ENCODE data around the gene MAU2. TPM values are rescaled to one million over a fixed set of nuclear protein-coding genes. Genes with fewer than 3 reads are reported as not detected.
"Not testable (repeated sequence)": the region's sequence is repeated elsewhere in the genome, so short reads cannot be mapped to it uniquely, and the experiment has no call there.

Gene MAU2
- polyA plus RNA-seq, 5 donors = 49.9 to 81.4 (median 61.9) TPM

- not testable (repeated sequence) for DNase-seq
Measured at GRCh38 chr19:19380316-19380715, 59.7 kb downstream of the MAU2 start.

DNA sequence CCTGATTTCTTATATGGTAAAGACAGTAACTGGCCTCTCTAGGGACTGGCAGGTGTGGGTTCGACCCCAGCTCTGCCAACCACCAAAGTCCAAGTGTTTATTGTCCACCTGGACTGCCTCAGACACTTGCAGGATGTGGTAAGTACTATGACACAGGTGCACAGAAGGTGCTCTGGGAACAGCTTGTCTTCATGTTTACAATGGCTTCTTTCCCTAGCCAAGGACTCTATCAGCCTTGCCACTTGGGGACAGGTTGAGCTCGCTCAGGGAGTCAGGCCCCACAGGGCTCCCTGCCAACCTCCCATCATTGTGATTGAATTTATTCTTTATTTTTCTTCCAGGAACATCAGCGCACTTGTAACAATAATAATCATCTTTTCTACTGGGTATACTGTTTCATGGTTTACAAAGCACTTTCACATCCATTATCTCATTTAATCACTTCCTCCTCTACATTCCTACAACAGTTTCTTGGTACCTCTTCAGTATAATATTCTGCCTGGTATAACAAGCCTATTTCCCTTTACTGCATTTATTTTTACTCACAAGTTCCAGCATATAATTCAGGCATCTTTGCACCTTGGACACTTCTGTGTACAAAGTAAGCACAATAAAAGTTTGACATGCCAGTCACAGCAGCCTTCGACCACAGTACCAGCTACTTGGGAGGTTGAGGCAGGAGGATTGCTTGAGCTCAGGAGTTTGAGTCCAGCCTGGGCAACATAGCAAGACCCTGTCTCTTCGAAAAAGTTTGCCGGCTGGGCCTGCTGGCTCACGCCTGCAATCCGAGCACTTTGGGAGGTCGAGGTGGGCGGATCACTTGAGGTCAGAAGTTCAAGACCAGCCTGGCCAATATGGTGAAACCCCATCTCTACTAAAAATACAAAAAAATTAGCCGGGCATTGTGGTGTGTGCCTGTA, 60.6 kb downstream of the MAU2 start:
- no peak for DNase-seq

GRCh38 chr19:19382118-19382517, 61.5 kb downstream of the MAU2 start:
- no peak for DNase-seq

DNA sequence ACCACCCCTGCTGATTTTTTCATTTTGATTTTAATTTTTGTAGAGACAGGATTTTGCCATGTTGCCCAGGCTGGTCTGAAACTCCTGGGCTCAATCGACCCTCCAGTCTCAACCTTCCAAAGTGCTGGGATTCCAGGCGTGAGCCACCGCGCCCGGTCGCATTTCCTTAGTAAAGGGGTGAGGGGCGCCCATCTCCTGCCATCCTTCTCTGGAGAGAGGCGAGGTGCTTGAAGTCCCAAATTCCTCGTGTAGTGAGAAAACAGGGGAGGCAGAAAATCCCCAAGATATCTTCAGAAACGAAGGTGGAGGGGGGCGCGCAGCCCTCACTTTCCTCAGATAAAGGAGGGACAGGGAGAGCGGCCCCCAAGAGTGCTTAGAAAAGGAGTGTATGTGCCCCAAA, 63.9 kb downstream of the MAU2 start:
- no peak for DNase-seq

DNA sequence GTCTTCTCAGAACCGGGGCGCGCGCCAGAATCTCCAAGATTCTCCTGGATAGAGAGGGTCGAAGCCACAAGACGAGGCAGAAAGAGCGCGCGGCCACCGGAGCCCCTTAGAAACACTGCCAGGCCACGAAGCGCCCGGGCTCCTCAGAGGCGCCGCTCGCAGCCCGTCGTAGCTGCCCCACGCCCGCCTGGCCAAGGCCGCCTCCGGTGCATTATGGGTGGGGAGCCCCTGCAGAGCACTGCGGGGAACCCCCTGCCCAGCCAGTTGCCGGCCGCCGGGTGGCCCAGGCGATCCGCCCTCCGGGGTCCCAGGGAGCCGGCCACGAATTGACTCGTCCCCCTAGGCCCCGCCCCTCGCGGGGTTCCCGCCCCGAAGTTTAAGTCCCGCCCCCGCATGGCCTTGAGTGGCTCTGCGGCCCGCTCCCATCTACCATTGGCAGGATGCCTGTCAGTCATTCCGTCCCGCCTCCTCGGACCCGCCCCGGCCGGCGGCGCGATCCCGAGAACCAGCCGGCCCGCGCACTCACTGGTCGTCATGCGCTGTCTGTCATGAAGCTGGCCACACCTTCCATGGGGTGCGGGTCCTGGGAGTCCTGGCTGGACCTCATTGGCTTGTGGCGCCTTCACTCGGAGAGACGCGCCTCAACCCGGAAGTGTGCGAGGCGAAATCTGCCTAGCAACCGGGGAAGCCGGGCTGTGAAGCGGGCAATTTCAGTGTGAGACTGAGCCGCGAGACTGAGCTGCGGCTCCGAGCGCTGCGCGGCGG, 64.7 kb downstream of the MAU2 start:
- peak; percentile 99 for DNase-seq

- DNase-seq = no peak
Measured at GRCh38 chr19:19385896-19386869, 65.6 kb downstream of the MAU2 start.

- DNase-seq = no peak
Measured at GRCh38 chr19:19387108-19387507, 66.5 kb downstream of the MAU2 start.

DNA sequence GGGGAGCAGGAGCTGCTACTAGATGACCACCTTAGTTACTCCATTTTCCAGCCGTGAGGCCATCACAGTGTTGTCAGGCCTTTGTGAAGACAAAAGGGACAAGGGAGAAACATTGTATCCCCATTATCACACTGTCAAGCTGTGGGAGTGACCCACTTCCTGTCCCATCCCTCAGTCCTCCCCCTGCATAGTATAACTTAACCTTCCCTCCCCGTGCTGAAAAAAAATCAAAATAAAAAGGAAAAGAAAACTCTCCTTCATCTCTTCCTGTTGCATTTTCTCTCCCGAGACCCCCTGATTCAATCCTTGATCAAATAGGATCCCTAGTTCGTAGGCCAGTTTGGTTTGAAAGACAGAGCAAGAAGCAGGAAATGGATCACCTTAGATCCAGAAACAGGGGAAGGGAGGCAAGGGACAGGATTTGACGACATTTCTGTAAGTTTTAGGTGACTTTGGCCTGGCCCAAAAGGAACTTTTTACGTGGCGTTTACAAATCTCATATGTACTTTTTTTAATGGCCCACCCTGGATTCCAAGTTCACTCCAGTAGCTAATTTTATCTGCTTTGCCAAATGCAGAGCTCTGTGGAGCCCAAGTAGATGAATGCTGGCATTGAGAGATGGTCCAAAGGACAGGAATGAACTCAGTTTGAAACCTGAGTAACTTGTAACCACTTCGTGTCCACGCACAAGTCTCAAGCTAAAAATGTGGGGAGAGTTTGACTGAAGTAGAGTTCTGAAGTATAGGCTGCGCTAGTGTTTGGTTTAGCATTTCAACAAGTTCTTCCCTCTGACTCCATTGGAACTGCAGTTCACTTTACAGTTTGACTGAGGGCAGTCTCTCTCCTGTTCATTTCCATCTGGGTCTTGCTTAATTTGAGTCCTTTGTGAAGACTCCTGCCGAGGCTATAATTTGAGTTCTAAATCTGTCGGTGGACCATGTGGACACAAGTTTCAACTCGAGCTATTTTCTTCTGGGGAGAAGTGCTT, 68.2 kb downstream of the MAU2 start:
- no peak for DNase-seq

DNA sequence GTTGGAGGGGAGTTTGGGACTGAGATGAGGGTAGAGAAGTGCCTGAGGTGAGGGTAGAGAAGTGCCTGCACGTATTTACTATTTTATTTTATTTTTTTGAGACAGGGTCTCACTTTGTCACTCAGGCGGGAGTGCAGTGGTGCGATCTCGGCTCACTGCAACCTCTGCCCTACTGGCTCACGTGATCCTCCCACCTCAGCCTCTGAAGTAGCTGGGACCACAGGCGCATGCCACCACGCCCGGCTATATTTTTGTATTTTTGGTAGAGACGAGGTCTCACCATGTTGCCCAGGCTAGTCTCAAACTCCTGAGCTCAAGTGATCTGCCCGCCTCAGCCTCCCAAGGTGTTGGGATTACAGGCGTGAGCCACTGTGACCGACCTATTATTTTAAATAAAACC, 69.1 kb downstream of the MAU2 start:
- not testable (repeated sequence) for DNase-seq

DNA sequence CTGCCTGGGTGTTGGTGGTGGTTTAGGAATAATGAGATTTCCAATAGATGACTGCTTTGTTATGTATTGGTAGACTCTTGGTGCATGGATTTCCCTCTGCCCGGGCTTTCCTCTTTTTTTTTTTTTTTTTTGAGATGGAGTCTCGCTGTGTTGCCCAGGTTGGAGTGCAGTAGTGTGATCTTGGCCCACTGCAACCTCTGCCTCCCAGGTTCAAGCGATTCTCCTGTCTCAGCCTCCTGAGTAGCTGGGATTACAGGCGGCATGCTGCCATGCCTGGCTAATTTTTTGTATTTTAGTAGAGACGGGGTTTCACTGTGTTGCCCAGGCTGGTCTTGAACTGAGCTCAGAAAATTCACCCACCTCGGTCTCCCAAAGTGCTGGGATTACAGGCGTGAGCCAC, 73.7 kb downstream of the MAU2 start:
- not testable (repeated sequence) for DNase-seq

DNA sequence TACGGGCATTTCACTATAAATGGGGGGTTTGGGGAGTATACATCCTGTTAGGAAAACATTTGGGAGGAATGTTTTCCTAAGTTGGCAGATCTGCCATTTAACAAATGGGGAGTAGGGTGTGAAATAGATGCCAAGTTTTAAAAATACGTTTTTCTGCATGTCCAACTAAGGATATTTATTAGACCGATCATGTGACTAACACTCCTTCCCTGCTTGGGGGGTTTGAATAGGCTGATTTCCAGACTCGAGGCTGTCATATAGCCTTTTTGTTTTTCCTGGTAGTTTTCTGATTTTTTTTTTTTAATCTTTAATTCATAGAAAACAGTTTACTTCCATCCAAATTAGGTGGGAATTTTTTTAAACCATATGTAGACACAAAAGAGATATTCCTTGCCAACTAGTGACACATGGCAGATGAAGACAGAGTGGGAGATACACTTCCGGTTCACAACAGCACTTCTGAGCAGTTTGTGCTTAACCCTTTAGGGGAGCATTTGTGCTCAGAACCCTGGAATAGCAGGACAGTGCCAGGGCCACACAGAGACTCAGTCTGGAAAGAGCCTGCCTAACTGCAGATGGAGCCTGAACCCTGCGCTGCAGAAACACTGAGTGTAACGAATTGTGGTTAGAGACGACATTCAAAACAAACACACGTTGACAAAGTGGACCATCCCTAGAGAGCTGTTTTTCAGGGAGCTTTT, 79.3 kb downstream of the MAU2 start:
- DNase-seq = peak in 1 of 2 donors; percentile 80

DNA sequence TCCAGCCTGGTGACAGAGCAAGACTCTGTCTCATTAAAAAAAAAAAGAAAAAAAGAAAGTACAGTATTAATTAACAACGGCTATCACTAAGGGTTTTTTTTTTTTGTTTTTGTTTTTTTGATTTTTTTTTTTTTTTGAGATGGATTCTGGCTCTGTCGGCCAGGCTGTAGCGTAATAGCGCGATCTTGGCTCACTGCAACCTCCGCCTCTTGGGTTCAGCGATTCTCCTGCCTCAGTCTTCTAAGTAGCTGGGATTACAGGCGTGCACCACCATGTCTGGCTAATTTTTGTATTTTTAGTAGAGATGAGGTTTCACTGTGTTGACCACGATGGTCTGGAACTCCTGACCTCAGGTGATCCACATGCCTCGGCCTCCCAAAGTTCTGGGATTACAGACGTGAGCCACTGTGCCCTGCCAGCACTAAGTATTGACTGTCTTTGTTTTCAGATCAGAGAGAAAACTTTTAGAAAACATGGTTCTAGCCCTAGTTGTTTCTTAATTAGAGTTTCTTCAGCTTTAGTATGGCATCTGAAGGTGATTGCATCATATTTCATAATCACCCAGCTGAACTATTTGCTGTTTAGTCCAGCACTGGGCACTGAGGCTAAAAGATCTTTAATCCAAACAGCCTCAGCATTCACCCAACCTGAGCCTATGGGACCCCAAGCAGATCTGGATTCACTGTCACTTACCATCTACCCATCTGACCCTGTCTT, 82.2 kb downstream of the MAU2 start:
- DNase-seq = no peak

- no peak for DNase-seq
Measured at GRCh38 chr19:19403373-19403901, 82.8 kb downstream of the MAU2 start.

DNA sequence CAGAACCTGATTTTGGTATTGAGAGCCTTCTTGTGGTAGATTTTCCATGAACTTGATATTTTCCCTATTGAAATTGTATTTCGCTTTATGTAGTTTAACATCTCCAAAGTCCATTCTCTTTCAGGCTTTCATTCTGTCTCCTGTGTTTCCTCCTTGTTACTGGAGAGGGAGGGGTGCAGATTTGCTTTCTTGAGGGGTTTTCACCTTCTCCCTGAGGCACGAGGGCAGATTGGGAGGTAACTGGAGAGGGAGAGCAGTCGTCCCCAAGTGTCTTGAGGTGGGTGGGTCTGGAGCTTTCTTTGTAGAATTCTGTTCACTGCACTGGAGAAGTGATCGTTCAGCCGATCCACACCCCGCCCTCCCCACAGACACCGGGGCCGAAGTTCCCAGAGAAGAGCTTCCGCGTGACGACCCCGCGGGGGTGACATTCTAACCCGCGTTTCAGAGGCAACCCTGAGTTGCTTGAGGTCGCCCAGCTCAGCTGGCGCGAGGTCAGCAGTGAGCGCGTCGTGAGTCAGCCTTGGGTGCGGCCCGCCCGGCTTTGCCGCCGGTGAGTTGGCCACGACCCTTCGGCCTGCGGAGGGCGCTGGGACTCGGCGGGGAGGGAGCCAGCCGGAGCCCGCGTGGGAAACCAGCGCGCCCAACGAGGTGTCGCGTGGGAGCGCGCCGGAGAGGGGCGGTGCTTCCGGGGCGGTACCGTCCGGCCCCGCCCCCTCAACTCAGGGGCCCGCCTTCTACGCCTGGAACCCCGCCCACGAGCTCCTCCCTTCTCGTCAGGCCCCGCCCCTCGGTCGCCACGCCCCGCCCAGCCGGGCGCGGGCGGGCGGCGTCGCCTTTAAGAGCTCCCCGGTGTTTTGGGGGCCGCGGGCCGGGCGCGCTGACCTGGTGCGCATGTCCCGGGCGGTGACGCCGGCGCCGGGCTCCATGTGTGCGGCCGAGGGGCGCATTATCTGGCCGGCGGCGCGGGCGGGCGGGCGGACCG, 84.5 kb downstream of the MAU2 start, which contains the start of gene GATAD2A:
GATAD2A (plus strand) TSS at position 797 of the 982 bp plus-strand sequence. CDS start 59,671 bp downstream, outside the sequence.
- DNase-seq = peak; percentile 95 to 97

- DNase-seq = peak; percentile 57
Measured at GRCh38 chr19:19405971-19406877, 85.6 kb downstream of the MAU2 start.
